OCI-LY1 (cell line): ENCODE measurements around the gene SLC35G3.

Source experiments
- H2AFZ ChIP-seq: fragments of 200-600 bp; sonication (generic), shearing (Covaris generic); 2 replicates; pipeline ENCODE4 v1.6.0; 2014; ENCODE audit warnings: antibody characterized with exemption, mild to moderate bottlenecking, low read length
- H3F3A ChIP-seq: fragments of 200-600 bp; sonication (generic), shearing (Covaris generic); 2 replicates; pipeline ENCODE4 v1.6.0; 2014; ENCODE audit warnings: mild to moderate bottlenecking, antibody characterized with exemption, low read length, moderate library complexity; ENCODE audit not compliant: insufficient read depth
- H3K27ac ChIP-seq: fragments of 200-600 bp; sonication (generic); 2 replicates; pipeline ENCODE4 v1.5.1; 2014; ENCODE audit warnings: low read length, mixed run types, mild to moderate bottlenecking, low read depth; ENCODE audit not compliant: poor library complexity, severe bottlenecking
- H3K27me3 ChIP-seq: fragments of 200-600 bp; sonication (generic); 2 replicates; pipeline ENCODE4 v1.6.0; 2014; ENCODE audit warnings: antibody characterized with exemption, mild to moderate bottlenecking, low read length, moderate library complexity; ENCODE audit not compliant: insufficient read depth
- H3K36me3 ChIP-seq: fragments of 200-600 bp; sonication (generic); 2 replicates; pipeline ENCODE4 v1.6.1; 2014; ENCODE audit warnings: mild to moderate bottlenecking, antibody characterized with exemption, low read length, moderate library complexity, mixed read lengths; ENCODE audit not compliant: insufficient read depth
- H3K4me1 ChIP-seq: fragments of 200-600 bp; sonication (generic); 2 replicates; pipeline ENCODE4 v1.5.1; 2014; ENCODE audit warnings: mild to moderate bottlenecking, low read length, moderate library complexity; ENCODE audit not compliant: insufficient read depth, severe bottlenecking
- H3K4me2 ChIP-seq: fragments of 200-600 bp; sonication (generic), shearing (Covaris generic); 2 replicates; pipeline ENCODE4 v1.6.1; 2014; ENCODE audit warnings: low read length
- H3K4me3 ChIP-seq: fragments of 200-600 bp; sonication (generic); 2 replicates; pipeline ENCODE4 v1.5.1; 2014; ENCODE audit warnings: low read length, low read depth, mild to moderate bottlenecking, mixed read lengths; ENCODE audit not compliant: poor library complexity, severe bottlenecking
- H3K79me2 ChIP-seq: fragments of 200-600 bp; shearing (Covaris generic); 2 replicates; pipeline ENCODE4 v1.6.1; 2016; ENCODE audit warnings: mixed run types, low read length, mixed read lengths; ENCODE audit not compliant: insufficient read depth
- H3K9ac ChIP-seq: fragments of 200-600 bp; sonication (generic), shearing (Covaris generic); 2 replicates; pipeline ENCODE4 v1.6.1; 2014; ENCODE audit warnings: mild to moderate bottlenecking, low read length, mixed read lengths
- H3K9me2 ChIP-seq: fragments of 200-600 bp; sonication (generic), shearing (Covaris generic); 2 replicates; pipeline ENCODE4 v1.6.1; 2014; ENCODE audit warnings: low read depth, mild to moderate bottlenecking, low read length, mixed read lengths
- H3K9me3 ChIP-seq: fragments of 200-600 bp; shearing (Covaris generic); 2 replicates; pipeline ENCODE4 v1.6.1; 2014; ENCODE audit warnings: low read length, mixed read lengths
- H4K20me1 ChIP-seq: fragments of 200-600 bp; sonication (generic), shearing (Covaris generic); 2 replicates; pipeline ENCODE4 v1.6.0; 2016; ENCODE audit warnings: mild to moderate bottlenecking, low read length; ENCODE audit not compliant: insufficient read depth
- CTCF ChIP-seq: fragments of 200-600 bp; sonication (generic), shearing (Covaris generic); IDR thresholded peaks from 2 replicates; pipeline ENCODE4 v1.5.1; 2017; ENCODE audit warnings: mild to moderate bottlenecking, antibody characterized with exemption, low read length, moderate library complexity, mixed read lengths
- EZH2 ChIP-seq: fragments of 200-600 bp; sonication (generic), shearing (Covaris generic); IDR thresholded peaks from 2 replicates; pipeline ENCODE4 v1.8.0; 2017; ENCODE audit warnings: borderline replicate concordance, mixed run types, mild to moderate bottlenecking, antibody characterized with exemption, low read length, moderate library complexity, mixed read lengths

Gene SLC35G3

GRCh38 chr17:35166526-35166925 is 27.7 kb downstream of the SLC35G3 start:
- TF ChIP-seq CTCF = no peak
- TF ChIP-seq EZH2 = no peak
- H3K4me1 ChIP-seq = no peaks in the 10 kb centered on the region
- H3K9me2 ChIP-seq = no peaks in the 10 kb centered on the region
- no peak overlapping the region for H3K9ac ChIP-seq
- H3K27me3 ChIP-seq = no peaks in the 10 kb centered on the region
- H3K9me3 ChIP-seq = no peaks in the 10 kb centered on the region
- no peaks in the 10 kb centered on the region for H3F3A ChIP-seq
- no peak overlapping the region for H3K4me3 ChIP-seq
- H3K4me2 ChIP-seq = no peak overlapping the region
- no peaks in the 10 kb centered on the region for H3K79me2 ChIP-seq
- no peak overlapping the region for H2AFZ ChIP-seq
- no peak overlapping the region for H3K27ac ChIP-seq
- H3K36me3 ChIP-seq = no peaks in the 10 kb centered on the region
- H4K20me1 ChIP-seq = no peaks in the 10 kb centered on the region

GRCh38 chr17:35164716-35165115 is 29.5 kb downstream of the SLC35G3 start:
- Histone ChIP-seq H2AFZ (no peak overlapping the region), H3K9ac (no peak overlapping the region), H3K4me1 (no peaks in the 10 kb centered on the region), H3K79me2 (no peaks in the 10 kb centered on the region), H3K27ac (no peak overlapping the region), H3K4me3 (no peak overlapping the region), H3K27me3 (peaks cover 4% of the 10 kb centered on the region; the same call in 1 of the 2 replicates), H4K20me1 (no peaks in the 10 kb centered on the region), H3K4me2 (no peak overlapping the region), H3F3A (no peaks in the 10 kb centered on the region), H3K36me3 (no peaks in the 10 kb centered on the region), H3K9me3 (no peaks in the 10 kb centered on the region), H3K9me2 (no peaks in the 10 kb centered on the region)
- TF ChIP-seq EZH2 = no peak
- TF ChIP-seq CTCF = no peak

GRCh38 chr17:35163886-35164285 is 30.3 kb downstream of the SLC35G3 start:
- no peak overlapping the region for H3K9ac ChIP-seq
- no peaks in the 10 kb centered on the region for H3K36me3 ChIP-seq
- no peaks in the 10 kb centered on the region for H3K4me1 ChIP-seq
- TF ChIP-seq EZH2 (no peak), CTCF (no peak)
- no peaks in the 10 kb centered on the region for H3F3A ChIP-seq
- H3K9me3 ChIP-seq = no peaks in the 10 kb centered on the region
- peaks cover 4% of the 10 kb centered on the region; the same call in 1 of the 2 replicates for H3K27me3 ChIP-seq
- no peaks in the 10 kb centered on the region for H3K79me2 ChIP-seq
- no peaks in the 10 kb centered on the region for H4K20me1 ChIP-seq
- no peak overlapping the region for H3K4me2 ChIP-seq
- H3K27ac ChIP-seq = no peak overlapping the region
- no peak overlapping the region for H3K4me3 ChIP-seq
- H3K9me2 ChIP-seq = no peaks in the 10 kb centered on the region
- no peak overlapping the region for H2AFZ ChIP-seq
